HepG2 (cell line): ENCODE data around the gene BOLA3. TPM values are rescaled to one million over a fixed set of nuclear protein-coding genes. Genes with fewer than 3 reads are reported as not detected.

Experiments used
- ATAC-seq: fragments of 200-7000 bp; cut with Tn5 transposase; 3 replicates; pipeline ENCODE4 v1.9.1; 2020; ENCODE audit warnings: mild to moderate bottlenecking, moderate library complexity
- BruUV-seq: library from RNA; stranded (reverse); fragments of 400-500 nt; replicated peaks from 2 replicates; lab custom pipeline; 2021; lab: Mats Ljungman, UMichigan
- CTCF ChIA-PET: fragments of 300-600 bp; formaldehyde crosslinking; extraction: SDS; loops from one replicate; lab custom pipeline; 2021; ENCODE audit warnings: low total read pairs, inconsistent platforms, low intra/inter-chr PET ratio; lab: Yijun Ruan, JAX
- POLR2A ChIA-PET: fragments of 350-600 bp; sonication (Branson Sonifier 250); formaldehyde crosslinking; loops from one replicate; lab custom pipeline; 2020; ENCODE audit warnings: antibody characterized with exemption, inconsistent platforms; lab: Yijun Ruan, JAX
- DNase-seq: peaks from one replicate; pipeline ENCODE4 v3.0.0-alpha.2; 2015; ENCODE audit warnings: low spot score
- FAIRE-seq: peaks from 3 replicates; lab custom pipeline; 2011; peaks lifted over from hg19 to GRCh38; lab: Jason Lieb, UNC
- H2AFZ ChIP-seq: one replicate; pipeline ENCODE4 v1.6.1; 2011; ENCODE audit warnings: low read length, inconsistent platforms
- H3K27ac ChIP-seq: fragments of 300-600 bp; 3 replicates; pipeline ENCODE4 v1.8.0; 2011; ENCODE audit warnings: mixed run types, mild to moderate bottlenecking, mixed read lengths, low read length, inconsistent platforms; ENCODE audit not compliant: insufficient read depth; ENCODE audit errors: extremely low read length
- H3K27me3 ChIP-seq, 2 experiments: fragments of 200-600 bp in 1 of 2; 2 replicates in 1 of 2; 3 replicates in 1 of 2; pipeline versions ENCODE4 v1.6.0 to v1.8.0; 2011; ENCODE audit warnings: low read length in 2 of 2, mild to moderate bottlenecking in 2 of 2, moderate library complexity in 2 of 2, inconsistent platforms in 1 of 2; ENCODE audit not compliant: insufficient read depth in 2 of 2, control insufficient read depth in 1 of 2
- H3K36me3 ChIP-seq, 2 experiments: fragments of 200-600 bp in 1 of 2; replicated peaks in 1 of 2; 2 replicates in 1 of 2; 3 replicates in 1 of 2; pipeline versions ENCODE4 v1.5.1 to v1.8.0; 2011; ENCODE audit warnings: low read length in 2 of 2, inconsistent platforms in 1 of 2; ENCODE audit not compliant: insufficient read depth in 2 of 2, control insufficient read depth in 1 of 2
- H3K4me1 ChIP-seq: 2 replicates; pipeline ENCODE4 v1.5.1; 2012; ENCODE audit warnings: low read length, inconsistent platforms; ENCODE audit not compliant: insufficient read depth
- H3K4me2 ChIP-seq: 2 replicates; pipeline ENCODE4 v1.6.0; 2011; ENCODE audit warnings: low read depth, low read length, inconsistent platforms
- H3K4me3 ChIP-seq, 3 experiments: fragments of 200-600 bp in 1 of 3; sonication (generic), shearing (Covaris generic) in 1 of 3; replicated peaks in 1 of 3; 2 replicates each; pipeline ENCODE4 v1.5.1; 2011 to 2016; ENCODE audit warnings: low read length in 3 of 3, inconsistent platforms in 2 of 3, low read depth in 2 of 3, mild to moderate bottlenecking in 2 of 3, control low read depth in 1 of 3, mixed read lengths in 1 of 3; ENCODE audit not compliant: insufficient read depth in 1 of 3
- H3K79me2 ChIP-seq: one replicate; pipeline ENCODE4 v1.6.1; 2011; ENCODE audit warnings: low read length, inconsistent platforms; ENCODE audit not compliant: insufficient read depth
- H3K9ac ChIP-seq: 2 replicates; pipeline ENCODE4 v1.6.0; 2011; ENCODE audit warnings: mild to moderate bottlenecking, low read depth, low read length, inconsistent platforms; ENCODE audit not compliant: insufficient read depth
- H3K9me3 ChIP-seq: 2 replicates; pipeline ENCODE4 v1.5.1; 2012; ENCODE audit warnings: mild to moderate bottlenecking, low read length
- H4K20me1 ChIP-seq: 2 replicates; pipeline ENCODE4 v1.6.0; 2011; ENCODE audit warnings: inconsistent platforms, mild to moderate bottlenecking, low read length, moderate library complexity; ENCODE audit not compliant: insufficient read depth
- ATRX ChIP-seq: sonication (generic); formaldehyde crosslinking; IDR thresholded peaks from 2 replicates; pipeline ENCODE4 v1.4.0; 2020; ENCODE audit warnings: missing genetic modification reagents, borderline replicate concordance
- BCL3 ChIP-seq: sonication (generic); formaldehyde crosslinking; IDR thresholded peaks from 2 replicates; pipeline ENCODE4 v1.5.1; 2020; ENCODE audit warnings: mild to moderate bottlenecking, missing genetic modification reagents, moderate library complexity
- CSRNP2 ChIP-seq: sonication (generic); formaldehyde crosslinking; conservative IDR thresholded peaks from 2 replicates; pipeline ENCODE4 v1.8.0; 2022; ENCODE audit warnings: low read depth, missing genetic modification reagents
- GFI1 ChIP-seq: sonication (generic); formaldehyde crosslinking; IDR thresholded peaks from 2 replicates; pipeline ENCODE4 v1.5.0; 2020; ENCODE audit warnings: missing genetic modification reagents, mild to moderate bottlenecking, borderline replicate concordance
- HMGXB3 ChIP-seq: sonication (generic); formaldehyde crosslinking; IDR thresholded peaks from 2 replicates; pipeline ENCODE4 v1.4.0; 2020; ENCODE audit warnings: missing genetic modification reagents, borderline replicate concordance
- JUND ChIP-seq: sonication (generic); formaldehyde crosslinking; IDR thresholded peaks from 2 replicates; pipeline ENCODE4 v1.8.0; 2022; ENCODE audit warnings: mild to moderate bottlenecking, missing genetic modification reagents
- NFKB2 ChIP-seq: sonication (generic); formaldehyde crosslinking; IDR thresholded peaks from 2 replicates; pipeline ENCODE4 v1.4.0; 2020; ENCODE audit warnings: missing genetic modification reagents, borderline replicate concordance
- NFYB ChIP-seq: sonication (generic); formaldehyde crosslinking; IDR thresholded peaks from 2 replicates; pipeline ENCODE4 v1.4.0; 2020; ENCODE audit warnings: missing genetic modification reagents
- PRDM4 ChIP-seq: sonication (generic); formaldehyde crosslinking; IDR thresholded peaks from 2 replicates; pipeline ENCODE4 v1.9.0; 2021; ENCODE audit warnings: missing genetic modification reagents, borderline replicate concordance
- PTBP1 ChIP-seq: fragments of 200-400 bp; formaldehyde crosslinking; IDR thresholded peaks from 2 replicates; pipeline ENCODE4 v1.6.1; 2018; ENCODE audit warnings: low read length, low read depth; ENCODE audit not compliant: poor library complexity, severe bottlenecking
- RBAK ChIP-seq: sonication (generic); formaldehyde crosslinking; IDR thresholded peaks from 2 replicates; pipeline ENCODE4 v1.5.1; 2020; ENCODE audit warnings: mild to moderate bottlenecking, missing genetic modification reagents
- RCOR2 ChIP-seq: IDR thresholded peaks from 2 replicates; pipeline ENCODE4 v1.6.1; 2016; ENCODE audit warnings: missing biosample characterization, missing genetic modification reagents
- REXO4 ChIP-seq: sonication (generic); formaldehyde crosslinking; IDR thresholded peaks from 2 replicates; pipeline ENCODE4 v1.8.0; 2022; ENCODE audit warnings: missing genetic modification reagents, mild to moderate bottlenecking, borderline replicate concordance
- TOPORS ChIP-seq: sonication (generic); formaldehyde crosslinking; IDR thresholded peaks from 2 replicates; pipeline ENCODE4 v1.8.0; 2023; ENCODE audit warnings: mild to moderate bottlenecking, missing genetic modification reagents
- ZFY ChIP-seq: sonication (generic); formaldehyde crosslinking; IDR thresholded peaks from 2 replicates; pipeline ENCODE4 v1.4.0; 2020; ENCODE audit warnings: missing genetic modification reagents
- ZNF225 ChIP-seq: sonication (generic); formaldehyde crosslinking; IDR thresholded peaks from 2 replicates; pipeline ENCODE4 v1.4.0; 2020; ENCODE audit warnings: mild to moderate bottlenecking, missing genetic modification reagents
- WGBS: methylation state at CpG from one replicate; pipeline ENCODE4 v1.1.6; 2017; ENCODE audit warnings: low lambda C conversion rate; 5-methylcytosine and 5-hydroxymethylcytosine counted together
- in situ Hi-C: cut with HindIII; loops from 2 replicates; pipeline ENCODE4 v1.10.0; 2017; ENCODE audit warnings: low pct_unique_long_range_greater_than_20kb; ENCODE audit not compliant: extremely low pct_ligation_motif_present
- intact Hi-C: fragments of 100-400 bp; cut with micrococcal nuclease; formaldehyde crosslinking; loops from one replicate; pipeline ENCODE4 v1.10.0; 2022; ENCODE audit not compliant: unreplicated experiment
- polyA plus RNA-seq, 8 experiments: library from polyadenylated mRNA; depleted of rRNA in 3 of 8; stranded (reverse) in 7 of 8; unstranded in 1 of 8; fragments of >200 nt; fragmentation: Illumina TruSeq in 4 of 8; extraction: Trizol in 4 of 8; gene quantifications; 2 replicates each; pipeline versions ENCODE4 v1.2.1 to v1.2.3, GENCODE V29; 2011 to 2016; ENCODE audit warnings: low read depth in 4 of 8, missing spikeins in 1 of 8, mixed read lengths in 1 of 8; ENCODE audit not compliant: insufficient read depth in 1 of 8
- total RNA-seq, 5 experiments: library from RNA; depleted of rRNA; stranded (reverse); fragments of >200 nt; fragmentation: Illumina TruSeq; extraction: Trizol; gene quantifications; 2 replicates each; pipeline ENCODE4 v1.2.3, GENCODE V29; 2016; ENCODE audit warnings: low read depth in 1 of 5

Gene BOLA3
- total and polyA plus RNA-seq, 2 of the 13 experiments (the other 11 are each of a cell fraction or from before 2014, with no cell fraction given), result 89.7 to 170 TPM

- in situ Hi-C loops, result no loop called here
- TF ChIP-seq ZNF225 (CRISPR knock-in tag) (no peak), PTBP1 (no peak), JUND (CRISPR knock-in tag) (no peak), RCOR2 (no peak), NFKB2 (no peak), TOPORS (CRISPR knock-in tag) (no peak), RBAK (no peak), GFI1 (CRISPR knock-in tag) (no peak), CSRNP2 (CRISPR knock-in tag) (no peak), BCL3 (no peak), ATRX (CRISPR knock-in tag) (no peak), PRDM4 (CRISPR knock-in tag) (no peak), HMGXB3 (CRISPR knock-in tag) (no peak), REXO4 (CRISPR knock-in tag) (no peak), NFYB (CRISPR knock-in tag) (no peak), ZFY (CRISPR knock-in tag) (no peak)
Observed at GRCh38 chr2:74194799-74195198, 47.1 kb upstream of the BOLA3 start.

More at GRCh38 chr2:74194799-74195198, 47.1 kb upstream of the BOLA3 start:
- ChIA-PET CTCF (no interaction called here), POLR2A (no interaction called here)
- Histone ChIP-seq H3K9me3 (no peaks in the 10 kb centered on the region), H3K36me3 (no peaks in the 10 kb centered on the region), H4K20me1 (peaks cover 7% of the 10 kb centered on the region), H2AFZ (no peak overlapping the region), H3K4me1 (peaks cover 57% of the 10 kb centered on the region), H3K4me3 (no peak overlapping the region), H3K27me3 (no peaks in the 10 kb centered on the region; a peak in 1 of 5 replicates), H3K4me2 (no peak overlapping the region), H3K9ac (no peak overlapping the region), H3K27ac (no peak overlapping the region), H3K79me2 (peaks cover 7% of the 10 kb centered on the region)
- ATAC-seq (no peak), FAIRE-seq (no peak), DNase-seq (no peak)
- intact Hi-C loops, result loop anchor here (5.0 kb wide), 1 partner anchor 47 kb away; the partner anchor contains the start of gene BOLA3
- WGBS, result 18% methylated on average over 1 of the region's 1 CpG
- no TSS peak for BruUV-seq
